Activated naive CD4-positive, alpha-beta T cell (primary cell): ENCODE data around the gene ZNF419.
"Not testable (repeated sequence)": the region's sequence is repeated elsewhere in the genome, so short reads cannot be mapped to it uniquely, and the experiment has no call there.

Source experiments
- DNase-seq, 4 experiments: peaks; one replicate each; lab custom pipeline; 2025; lab: John Stamatoyannopoulos, UW

ZNF419 gene

GRCh38 chr19:57487477-57488298, at the start of gene ZNF419:
TSS of gene ZNF419 (plus strand) at chr19:57487750. CDS start at chr19:57487951, 201 bp downstream.
- peak; percentile 86 to 95 (median 90) for DNase-seq

- DNase-seq, result no peak
Measured at GRCh38 chr19:57437931-57438330, 49.6 kb upstream of the ZNF419 start.

- DNase-seq, result no peak
Measured at GRCh38 chr19:57438925-57439324, 48.6 kb upstream of the ZNF419 start.

- no peak for DNase-seq
Measured at GRCh38 chr19:57441979-57442752, 45.4 kb upstream of the ZNF419 start.

GRCh38 chr19:57443121-57443696, 44.3 kb upstream of the ZNF419 start:
- no peak for DNase-seq

- no peak for DNase-seq
Measured at GRCh38 chr19:57452307-57452706, 35.2 kb upstream of the ZNF419 start.

GRCh38 chr19:57465680-57466381, 21.7 kb upstream of the ZNF419 start:
- DNase-seq, result no peak

GRCh38 chr19:57466489-57466888, 21.1 kb upstream of the ZNF419 start:
- DNase-seq, result no peak

GRCh38 chr19:57473646-57474045, 13.9 kb upstream of the ZNF419 start:
- no peak for DNase-seq

- DNase-seq, result peak; percentile 58 to 82 (median 76)
Measured at GRCh38 chr19:57477191-57478008, 10.2 kb upstream of the ZNF419 start, which contains the start of gene ZNF772. TSS of gene ZNF772 (minus strand) at chr19:57477566. CDS start at chr19:57477309, 257 bp downstream.

GRCh38 chr19:57488299-57488644, 722 bp downstream of the ZNF419 start:
- DNase-seq, result not testable (repeated sequence)

- not testable (repeated sequence) for DNase-seq
Measured at GRCh38 chr19:57499332-57499679, 11.8 kb downstream of the ZNF419 start.

- DNase-seq, result peak; percentile 84 to 95 (median 92)
Measured at GRCh38 chr19:57499680-57500395, 12.3 kb downstream of the ZNF419 start, which contains the start of gene ZNF773. TSS of gene ZNF773 (plus strand) at chr19:57499938. CDS start at chr19:57500081, 143 bp downstream.

GRCh38 chr19:57500400-57500799, 12.8 kb downstream of the ZNF419 start:
- not testable (repeated sequence) for DNase-seq

- DNase-seq, result no peak
Measured at GRCh38 chr19:57506163-57506562, 18.6 kb downstream of the ZNF419 start.

- DNase-seq, result no peak
Measured at GRCh38 chr19:57511484-57511883, 23.9 kb downstream of the ZNF419 start.

GRCh38 chr19:57512845-57513244, 25.3 kb downstream of the ZNF419 start:
- no peak for DNase-seq

- DNase-seq, result no peak
Measured at GRCh38 chr19:57515255-57515654, 27.7 kb downstream of the ZNF419 start.

GRCh38 chr19:57518021-57518420, 30.5 kb downstream of the ZNF419 start:
- DNase-seq, result not testable (repeated sequence)

- peak; percentile 62 to 81 (median 69) for DNase-seq
Measured at GRCh38 chr19:57527136-57527881, 39.8 kb downstream of the ZNF419 start, which contains the start of gene ZNF549. TSS of gene ZNF549 (plus strand) at chr19:57527356. CDS start at chr19:57527574, 218 bp downstream.
